IPS-15b (cell line): Measurements from ENCODE around the gene NFIX.

ENCODE experiments used
- H3K27me3 ChIP-seq: one replicate; pipeline ENCODE4 v1.6.1; 2013; ENCODE audit warnings: low read length; ENCODE audit not compliant: control insufficient read depth, insufficient read depth
- H3K36me3 ChIP-seq: one replicate; pipeline ENCODE4 v1.6.1; 2013; ENCODE audit warnings: low read length; ENCODE audit not compliant: control insufficient read depth, insufficient read depth
- H3K4me1 ChIP-seq: one replicate; pipeline ENCODE4 v1.6.1; 2013; ENCODE audit warnings: mild to moderate bottlenecking, low read length; ENCODE audit not compliant: control insufficient read depth, insufficient read depth
- H3K4me3 ChIP-seq: one replicate; pipeline ENCODE4 v1.5.1; 2013; ENCODE audit warnings: low read depth, low read length
- H3K9ac ChIP-seq: one replicate; pipeline ENCODE4 v1.6.1; 2013; ENCODE audit warnings: low read depth, mild to moderate bottlenecking, low read length
- H3K9me3 ChIP-seq: one replicate; pipeline ENCODE4 v1.6.1; 2013; ENCODE audit warnings: mild to moderate bottlenecking, low read length; ENCODE audit not compliant: control insufficient read depth, insufficient read depth

Gene NFIX

GRCh38 chr19:13087795-13088537 lies 92.7 kb downstream of the NFIX start:
- peaks cover 12% of the 10 kb centered on the region for H3K4me1 ChIP-seq

GRCh38 chr19:13089139-13089856 lies 94.0 kb downstream of the NFIX start:
- Histone ChIP-seq H3K9me3 (no peaks in the 10 kb centered on the region), H3K36me3 (no peaks in the 10 kb centered on the region), H3K27me3 (peaks cover 27% of the 10 kb centered on the region), H3K4me1 (peaks cover 9% of the 10 kb centered on the region), H3K4me3 (no peak overlapping the region), H3K9ac (no peak overlapping the region)

More at GRCh38 chr19:13087795-13088537, 92.7 kb downstream of the NFIX start:
- peaks cover 18% of the 10 kb centered on the region for H3K27me3 ChIP-seq
- H3K4me3 ChIP-seq: no peak overlapping the region
- no peaks in the 10 kb centered on the region for H3K9me3 ChIP-seq
- no peaks in the 10 kb centered on the region for H3K36me3 ChIP-seq
- no peak overlapping the region for H3K9ac ChIP-seq

- Histone ChIP-seq H3K27me3 (peaks cover 31% of the 10 kb centered on the region), H3K9ac (no peak overlapping the region), H3K4me3 (no peak overlapping the region), H3K9me3 (no peaks in the 10 kb centered on the region), H3K4me1 (peaks cover 9% of the 10 kb centered on the region), H3K36me3 (no peaks in the 10 kb centered on the region)
These were observed 94.7 kb downstream of the NFIX start for GRCh38 chr19:13089857-13090507.

- Histone ChIP-seq H3K9ac (no peak overlapping the region), H3K4me3 (no peak overlapping the region), H3K9me3 (no peaks in the 10 kb centered on the region), H3K27me3 (peaks cover 31% of the 10 kb centered on the region), H3K36me3 (no peaks in the 10 kb centered on the region), H3K4me1 (peaks cover 9% of the 10 kb centered on the region)
These were observed 95.4 kb downstream of the NFIX start for GRCh38 chr19:13090511-13091231.

GRCh38 chr19:13091400-13092157 lies 96.3 kb downstream of the NFIX start:
- H3K27me3 ChIP-seq: peaks cover 30% of the 10 kb centered on the region
- no peaks in the 10 kb centered on the region for H3K36me3 ChIP-seq
- no peaks in the 10 kb centered on the region for H3K9me3 ChIP-seq
- H3K9ac ChIP-seq: no peak overlapping the region
- H3K4me3 ChIP-seq: peak overlapping the region; percentile 30
- peaks cover 9% of the 10 kb centered on the region for H3K4me1 ChIP-seq

- no peak overlapping the region for H3K4me3 ChIP-seq
- peaks cover 31% of the 10 kb centered on the region for H3K27me3 ChIP-seq
- H3K9ac ChIP-seq: no peak overlapping the region
- H3K36me3 ChIP-seq: no peaks in the 10 kb centered on the region
- H3K9me3 ChIP-seq: no peaks in the 10 kb centered on the region
- H3K4me1 ChIP-seq: peaks cover 14% of the 10 kb centered on the region
These were observed 96.9 kb downstream of the NFIX start for GRCh38 chr19:13092158-13092543.

GRCh38 chr19:13092606-13093235 lies 97.4 kb downstream of the NFIX start:
- Histone ChIP-seq H3K27me3 (peaks cover 33% of the 10 kb centered on the region), H3K36me3 (no peaks in the 10 kb centered on the region), H3K4me1 (peaks cover 15% of the 10 kb centered on the region), H3K4me3 (no peak overlapping the region), H3K9me3 (no peaks in the 10 kb centered on the region), H3K9ac (no peak overlapping the region)

GRCh38 chr19:13093407-13094105 lies 98.3 kb downstream of the NFIX start:
- Histone ChIP-seq H3K9ac (no peak overlapping the region), H3K27me3 (peaks cover 36% of the 10 kb centered on the region), H3K9me3 (no peaks in the 10 kb centered on the region), H3K4me1 (peaks cover 15% of the 10 kb centered on the region), H3K4me3 (no peak overlapping the region), H3K36me3 (no peaks in the 10 kb centered on the region)

- Histone ChIP-seq H3K9ac (no peak overlapping the region), H3K27me3 (peaks cover 42% of the 10 kb centered on the region)
These were observed 98.8 kb downstream of the NFIX start for GRCh38 chr19:13094106-13094504.

GRCh38 chr19:13094771-13095392 lies 99.6 kb downstream of the NFIX start:
- Histone ChIP-seq H3K4me1 (peaks cover 15% of the 10 kb centered on the region), H3K9me3 (no peaks in the 10 kb centered on the region), H3K36me3 (no peaks in the 10 kb centered on the region), H3K4me3 (peak overlapping the region; percentile 74), H3K9ac (no peak overlapping the region), H3K27me3 (peaks cover 50% of the 10 kb centered on the region)

More at GRCh38 chr19:13094106-13094504, 98.8 kb downstream of the NFIX start:
- peaks cover 15% of the 10 kb centered on the region for H3K4me1 ChIP-seq
- no peaks in the 10 kb centered on the region for H3K9me3 ChIP-seq
- H3K36me3 ChIP-seq: no peaks in the 10 kb centered on the region
- peak overlapping the region; percentile 74 for H3K4me3 ChIP-seq
